Upper lobe of right lung (tissue), 1 donor: Measurements from ENCODE around the gene ABLIM3. TPM values are rescaled to one million over a fixed set of nuclear protein-coding genes. Genes with fewer than 3 reads are reported as not detected.

Source experiments
- ATAC-seq: fragments of 200-7000 bp; cut with Tn5 transposase; one replicate; pipeline ENCODE4 v1.9.1; 2020; ENCODE audit warnings: mild to moderate bottlenecking, moderate library complexity
- DNase-seq: peaks from one replicate; pipeline ENCODE4 v3.0.0-alpha.2; 2020
- H3K27ac ChIP-seq: fragments of 200-600 bp; one replicate; pipeline ENCODE4 v1.8.0; 2022
- H3K27me3 ChIP-seq: fragments of 200-600 bp; one replicate; pipeline ENCODE4 v1.8.0; 2022; ENCODE audit warnings: mild to moderate bottlenecking
- H3K36me3 ChIP-seq: fragments of 200-600 bp; one replicate; pipeline ENCODE4 v1.8.0; 2022
- H3K4me1 ChIP-seq: fragments of 200-600 bp; one replicate; pipeline ENCODE4 v1.8.0; 2022
- H3K4me3 ChIP-seq: fragments of 200-600 bp; one replicate; pipeline ENCODE4 v1.8.0; 2022; ENCODE audit warnings: mild to moderate bottlenecking
- H3K9me3 ChIP-seq: fragments of 200-600 bp; one replicate; pipeline ENCODE4 v1.8.0; 2022
- CTCF ChIP-seq: fragments of 200-600 bp; IDR thresholded peaks from one replicate; pipeline ENCODE4 v1.8.0; 2022; ENCODE audit warnings: antibody characterized with exemption
- intact Hi-C: fragments of 100-400 bp; cut with DNase I; formaldehyde crosslinking; loops from one replicate; pipeline ENCODE4 v1.11.0; 2022
- total RNA-seq: library from RNA; stranded (reverse); fragmentation: NEBNext Ultra II Directional; extraction: Animal tissue kit (Norgen Biotek cat#: 25700); gene quantifications from one replicate; pipeline ENCODE4 v1.2.1, GENCODE V29; 2021
- donor health status: DM: no; HTN: yes; CAD: no; lungs with severe emphysema.

Gene ABLIM3
- total RNA-seq, 1 donor from 2014 or later: 31.9 TPM

DNA sequence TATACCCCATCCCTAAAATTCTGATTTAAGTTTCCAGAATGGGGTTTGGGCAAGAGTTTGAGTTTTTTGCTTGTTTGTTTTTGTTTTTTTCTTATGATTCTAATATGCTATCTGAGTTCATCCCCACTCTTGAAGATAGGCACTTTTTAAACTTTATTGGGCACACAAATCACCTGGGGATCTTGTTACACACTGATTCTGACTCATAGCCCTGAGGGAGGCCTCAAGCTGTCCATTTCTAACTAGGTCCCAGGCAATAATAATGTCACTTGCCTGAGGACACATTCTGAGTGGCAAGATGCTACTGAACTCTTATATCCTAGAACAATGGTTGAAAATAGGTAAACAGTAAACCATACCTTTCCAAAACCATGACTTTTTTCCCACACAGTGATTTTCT, 22.8 kb upstream of the ABLIM3 start:
- DNase-seq (no peak), ATAC-seq (no peak)
- peaks cover 7% of the 10 kb centered on the region for H3K4me1 ChIP-seq
- no peak overlapping the region for H3K27ac ChIP-seq
- TF ChIP-seq CTCF: no peak
- no peaks in the 10 kb centered on the region for H3K27me3 ChIP-seq
- intact Hi-C loops: loop anchor here (10.0 kb wide), 1 partner anchor 384 kb away; no protein-coding TSS in a partner anchor
- no peaks in the 10 kb centered on the region for H3K36me3 ChIP-seq
- no peaks in the 10 kb centered on the region for H3K9me3 ChIP-seq
- no peak overlapping the region for H3K4me3 ChIP-seq

DNA sequence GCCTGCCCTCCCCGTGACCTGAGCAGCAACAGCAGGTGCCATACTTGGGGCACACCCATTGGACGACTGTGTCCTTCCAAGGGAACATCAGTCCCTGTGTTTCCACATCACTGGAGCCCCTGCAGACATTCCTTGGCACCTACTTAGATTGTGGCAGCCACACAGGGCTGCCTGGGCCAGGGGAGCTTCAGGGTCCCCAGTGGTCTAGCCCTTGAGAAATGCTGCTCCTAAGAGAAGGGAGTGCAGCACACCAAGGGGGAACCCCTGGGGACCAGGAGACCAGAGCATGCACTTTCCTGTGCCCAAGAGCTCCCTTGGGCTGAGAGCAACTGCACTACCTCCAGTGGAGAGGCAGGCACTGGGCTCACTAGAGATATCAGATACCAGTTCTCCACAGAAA, 20.1 kb upstream of the ABLIM3 start:
- H3K27ac ChIP-seq: no peak overlapping the region
- DNase-seq: no peak
- no peaks in the 10 kb centered on the region for H3K9me3 ChIP-seq
- H3K4me1 ChIP-seq: no peaks in the 10 kb centered on the region
- no peaks in the 10 kb centered on the region for H3K36me3 ChIP-seq
- no peak overlapping the region for H3K4me3 ChIP-seq
- TF ChIP-seq CTCF: no peak
- H3K27me3 ChIP-seq: no peaks in the 10 kb centered on the region
- no peak for ATAC-seq
- intact Hi-C loops: no loop called here

- Histone ChIP-seq H3K4me3 (no peak overlapping the region), H3K27ac (no peak overlapping the region), H3K27me3 (no peaks in the 10 kb centered on the region), H3K4me1 (no peaks in the 10 kb centered on the region), H3K9me3 (no peaks in the 10 kb centered on the region), H3K36me3 (no peaks in the 10 kb centered on the region)
- ATAC-seq: no peak
- no peak for DNase-seq
- TF ChIP-seq CTCF: no peak
- intact Hi-C loops: no loop called here
Measured at GRCh38 chr5:149123211-149123610, 18.1 kb upstream of the ABLIM3 start.

- no peaks in the 10 kb centered on the region for H3K27me3 ChIP-seq
- H3K9me3 ChIP-seq: no peaks in the 10 kb centered on the region
- no peaks in the 10 kb centered on the region for H3K36me3 ChIP-seq
- intact Hi-C loops: no loop called here
- no peak overlapping the region for H3K4me3 ChIP-seq
- peaks cover under 1% of the 10 kb centered on the region for H3K4me1 ChIP-seq
- TF ChIP-seq CTCF: no peak
- no peak overlapping the region for H3K27ac ChIP-seq
- ATAC-seq (peak; percentile 64), DNase-seq (no peak)
Measured at GRCh38 chr5:149125386-149125891, 15.9 kb upstream of the ABLIM3 start.

GRCh38 chr5:149126906-149127305, 14.4 kb upstream of the ABLIM3 start:
- H3K4me3 ChIP-seq: no peak overlapping the region
- H3K4me1 ChIP-seq: peaks cover 3% of the 10 kb centered on the region
- intact Hi-C loops: no loop called here
- DNase-seq (no peak), ATAC-seq (no peak)
- no peaks in the 10 kb centered on the region for H3K27me3 ChIP-seq
- H3K27ac ChIP-seq: no peak overlapping the region
- no peak for TF ChIP-seq CTCF
- no peaks in the 10 kb centered on the region for H3K36me3 ChIP-seq
- no peaks in the 10 kb centered on the region for H3K9me3 ChIP-seq

DNA sequence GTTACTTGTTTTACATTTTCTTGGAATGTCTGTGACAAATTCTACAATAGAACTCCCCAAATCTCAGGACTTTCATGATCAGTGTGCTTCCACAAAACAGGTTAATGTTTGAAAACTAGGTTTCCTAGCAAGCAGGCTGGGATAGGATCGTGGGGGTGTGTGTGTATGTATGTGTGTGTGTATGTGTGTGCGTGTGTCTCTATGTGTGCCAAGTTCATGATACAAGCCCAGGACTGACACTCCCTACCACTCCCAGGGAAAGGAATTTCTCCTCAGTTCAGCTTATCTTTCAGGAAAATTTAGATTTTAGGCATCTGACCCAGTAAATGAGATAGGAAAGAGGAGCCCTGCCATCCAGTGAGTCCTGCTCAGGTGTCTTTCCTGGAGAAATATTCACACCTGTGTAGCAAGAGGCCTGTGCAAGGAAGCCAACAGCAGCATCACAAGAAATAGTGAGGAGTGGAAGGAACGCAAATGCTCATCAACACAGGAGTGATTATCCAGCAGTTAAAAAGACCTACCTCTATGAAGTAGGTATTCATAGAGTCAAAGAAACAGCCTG, 13.8 kb upstream of the ABLIM3 start:
- intact Hi-C loops: no loop called here
- no peaks in the 10 kb centered on the region for H3K36me3 ChIP-seq
- H3K4me3 ChIP-seq: no peak overlapping the region
- no peaks in the 10 kb centered on the region for H3K9me3 ChIP-seq
- TF ChIP-seq CTCF: no peak
- H3K27me3 ChIP-seq: no peaks in the 10 kb centered on the region
- H3K27ac ChIP-seq: no peak overlapping the region
- ATAC-seq (no peak), DNase-seq (no peak)
- H3K4me1 ChIP-seq: peaks cover 3% of the 10 kb centered on the region
